Measurements from ENCODE around the gene PPARGC1A.

DNA sequence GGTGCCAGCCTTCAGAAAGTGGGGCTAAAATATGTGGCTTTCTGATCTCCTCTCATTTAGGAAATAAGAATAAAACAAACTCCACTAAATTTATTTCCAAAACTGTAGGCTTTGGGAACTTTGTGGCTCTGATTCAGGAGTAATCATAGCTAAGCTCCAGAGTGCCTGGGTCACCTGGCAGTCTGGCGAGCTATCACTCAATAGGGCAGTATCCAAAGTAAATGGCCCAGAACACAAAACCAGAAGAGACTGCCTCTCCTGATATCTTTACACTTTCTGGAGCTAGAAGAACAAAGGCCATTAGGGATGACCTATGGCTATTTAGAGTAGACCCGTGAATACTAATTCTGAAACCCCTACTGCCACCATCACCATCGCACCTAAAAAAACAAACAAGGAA, 17.0 kb upstream of the PPARGC1A start:
- TF ChIP-seq EZH2 (IDR thresholded peaks at IDR 0.05; ENCODE audit: borderline replicate concordance) (no peak), EZH2phosphoT487 (IDR thresholded peaks at IDR 0.05; ENCODE audit: low read depth, severe bottlenecking, unreplicated experiment) (no peak)
- TF ChIP-seq, protein P1, sequence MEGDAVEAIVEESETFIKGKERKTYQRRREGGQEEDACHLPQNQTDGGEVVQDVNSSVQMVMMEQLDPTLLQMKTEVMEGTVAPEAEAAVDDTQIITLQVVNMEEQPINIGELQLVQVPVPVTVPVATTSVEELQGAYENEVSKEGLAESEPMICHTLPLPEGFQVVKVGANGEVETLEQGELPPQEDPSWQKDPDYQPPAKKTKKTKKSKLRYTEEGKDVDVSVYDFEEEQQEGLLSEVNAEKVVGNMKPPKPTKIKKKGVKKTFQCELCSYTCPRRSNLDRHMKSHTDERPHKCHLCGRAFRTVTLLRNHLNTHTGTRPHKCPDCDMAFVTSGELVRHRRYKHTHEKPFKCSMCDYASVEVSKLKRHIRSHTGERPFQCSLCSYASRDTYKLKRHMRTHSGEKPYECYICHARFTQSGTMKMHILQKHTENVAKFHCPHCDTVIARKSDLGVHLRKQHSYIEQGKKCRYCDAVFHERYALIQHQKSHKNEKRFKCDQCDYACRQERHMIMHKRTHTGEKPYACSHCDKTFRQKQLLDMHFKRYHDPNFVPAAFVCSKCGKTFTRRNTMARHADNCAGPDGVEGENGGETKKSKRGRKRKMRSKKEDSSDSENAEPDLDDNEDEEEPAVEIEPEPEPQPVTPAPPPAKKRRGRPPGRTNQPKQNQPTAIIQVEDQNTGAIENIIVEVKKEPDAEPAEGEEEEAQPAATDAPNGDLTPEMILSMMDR (IDR thresholded peaks at IDR 0.05; ENCODE audit: poor library complexity) = no peak
